Stimulated activated naive CD8-positive, alpha-beta T cell treated with anti-CD3 and anti-CD28 coated beads, Interleukin-15, Interleukin-2, amounts not matched to agents 100 U/mL and 50 U/mL, for 24 hours (primary cell): Measurements from ENCODE around the gene RELN.
"Not testable (repeated sequence)": the region's sequence is repeated elsewhere in the genome, so short reads cannot be mapped to it uniquely, and the experiment has no call there.

Source experiments
- ATAC-seq: fragments of 150-1000 bp; cut with Tn5 transposase; one replicate; pipeline ENCODE4 v1.10.0; 2021
- DNase-seq: peaks from one replicate; pipeline ENCODE4 v3.0.0; 2021

The RELN gene

GRCh38 chr7:103989200-103989784, at the start of gene RELN:
TSS of gene RELN (minus strand) at chr7:103989658. CDS start at chr7:103989356, 302 bp downstream.
- ATAC-seq (no peak), DNase-seq (peak; percentile 15)

GRCh38 chr7:104038136-104038535, 48.7 kb upstream of the RELN start:
- DNase-seq (no peak), ATAC-seq (no peak)

GRCh38 chr7:104036889-104037288, 47.4 kb upstream of the RELN start:
- DNase-seq, ATAC-seq: not testable (repeated sequence)

GRCh38 chr7:104035351-104035750, 45.9 kb upstream of the RELN start:
- ATAC-seq (no peak), DNase-seq (no peak)

GRCh38 chr7:104034679-104035078, 45.2 kb upstream of the RELN start:
- no peak for DNase-seq
- no peak for ATAC-seq

GRCh38 chr7:104033837-104034236, 44.4 kb upstream of the RELN start:
- no peak for DNase-seq
- ATAC-seq: no peak

- ATAC-seq: no peak
- DNase-seq: no peak
Observed at GRCh38 chr7:104032486-104032885, 43.0 kb upstream of the RELN start.

- DNase-seq (no peak), ATAC-seq (no peak)
Observed at GRCh38 chr7:104029765-104030164, 40.3 kb upstream of the RELN start.

GRCh38 chr7:104024632-104025031, 35.2 kb upstream of the RELN start:
- DNase-seq: no peak
- ATAC-seq: no peak

- DNase-seq (no peak), ATAC-seq (no peak)
Observed at GRCh38 chr7:104023100-104023499, 33.6 kb upstream of the RELN start.

- ATAC-seq (no peak), DNase-seq (no peak)
Observed at GRCh38 chr7:104018425-104018824, 29.0 kb upstream of the RELN start.

- DNase-seq (no peak), ATAC-seq (no peak)
Observed at GRCh38 chr7:104017001-104017400, 27.5 kb upstream of the RELN start.

GRCh38 chr7:104012835-104013234, 23.4 kb upstream of the RELN start:
- no peak for DNase-seq
- ATAC-seq: no peak

- DNase-seq (no peak), ATAC-seq (no peak)
Observed at GRCh38 chr7:104011829-104012228, 22.4 kb upstream of the RELN start.

GRCh38 chr7:104010052-104010909, 20.8 kb upstream of the RELN start:
- DNase-seq (no peak), ATAC-seq (no peak)

GRCh38 chr7:104008107-104008506, 18.6 kb upstream of the RELN start:
- DNase-seq (no peak), ATAC-seq (no peak)

- no peak for ATAC-seq
Observed at GRCh38 chr7:104007614-104008013, 18.2 kb upstream of the RELN start.

GRCh38 chr7:104005197-104005596, 15.7 kb upstream of the RELN start:
- DNase-seq (no peak), ATAC-seq (no peak)

More at GRCh38 chr7:104007614-104008013, 18.2 kb upstream of the RELN start:
- DNase-seq: no peak

GRCh38 chr7:103996639-103997038, 7.2 kb upstream of the RELN start:
- ATAC-seq (no peak), DNase-seq (no peak)

GRCh38 chr7:103996017-103996551, 6.6 kb upstream of the RELN start:
- DNase-seq (no peak), ATAC-seq (no peak)

- DNase-seq: no peak
- no peak for ATAC-seq
Observed at GRCh38 chr7:103995554-103995953, 6.1 kb upstream of the RELN start.

- no peak for ATAC-seq
- DNase-seq: no peak
Observed at GRCh38 chr7:103993551-103993950, 4.1 kb upstream of the RELN start.

- ATAC-seq: no peak
- DNase-seq: no peak
Observed at GRCh38 chr7:103991406-103991805, 1.9 kb upstream of the RELN start.
